GM19463 (cell line): Measurements from ENCODE around the gene POM121L2.
"Not testable (repeated sequence)": the region's sequence is repeated elsewhere in the genome, so short reads cannot be mapped to it uniquely, and the experiment has no call there.

Source experiments
- ATAC-seq: cut with Tn5 transposase; IDR thresholded peaks from one replicate; pipeline ENCODE4 v1.9.1; 2021; ENCODE audit warnings: mild to moderate bottlenecking, moderate library complexity; ENCODE audit not compliant: unreplicated experiment

Gene POM121L2

DNA sequence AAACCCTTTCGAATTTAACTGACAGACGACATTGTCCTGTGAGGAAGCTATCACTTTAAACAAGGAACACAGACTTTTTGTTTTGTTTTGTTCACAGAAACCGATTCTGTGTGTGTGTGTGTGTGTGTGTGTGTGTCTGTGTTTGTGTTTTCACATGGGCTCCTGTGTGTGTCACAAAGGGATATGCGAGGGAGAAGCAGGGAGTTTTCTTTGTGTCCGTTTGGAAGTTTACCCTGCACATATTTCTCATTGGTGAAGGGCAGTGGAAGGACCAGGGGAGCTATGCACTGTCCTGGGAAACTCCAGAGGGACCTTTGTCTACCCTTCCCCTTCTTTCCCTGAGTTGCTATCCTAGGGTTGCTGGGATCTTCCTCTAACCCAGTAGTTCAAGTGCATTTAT, 17.7 kb downstream of the POM121L2 start:
- no peak for ATAC-seq

DNA sequence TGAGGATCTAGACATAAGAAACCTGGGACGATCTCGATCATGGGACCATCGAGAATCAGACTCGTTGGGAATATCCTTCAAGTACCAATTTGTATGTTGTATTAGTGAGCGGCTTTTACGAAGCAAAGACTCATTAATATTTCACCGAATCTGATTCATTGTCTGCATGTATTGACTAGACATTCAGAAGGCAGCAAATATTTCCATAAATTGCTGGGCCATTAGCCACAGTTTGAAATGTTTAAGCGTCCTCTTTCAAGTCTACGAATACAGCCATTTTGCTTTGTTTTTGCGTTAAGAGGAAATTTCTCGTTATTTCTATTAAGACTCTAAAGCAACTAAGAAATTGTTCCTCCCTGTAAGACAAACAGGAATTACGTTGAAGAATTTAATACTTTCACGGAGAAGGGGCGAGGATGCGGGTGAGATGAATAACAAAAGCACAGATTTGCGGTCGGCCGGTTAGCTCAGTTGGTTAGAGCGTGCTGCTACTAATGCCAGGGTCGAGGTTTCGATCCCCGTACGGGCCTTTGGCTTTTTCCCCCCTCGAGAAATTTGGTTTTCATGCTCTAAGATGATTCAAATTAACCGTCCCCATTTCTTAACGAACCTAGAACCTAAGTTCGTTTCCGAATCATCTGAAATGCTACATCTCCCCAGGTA, 18.5 kb downstream of the POM121L2 start:
- ATAC-seq = no peak

DNA sequence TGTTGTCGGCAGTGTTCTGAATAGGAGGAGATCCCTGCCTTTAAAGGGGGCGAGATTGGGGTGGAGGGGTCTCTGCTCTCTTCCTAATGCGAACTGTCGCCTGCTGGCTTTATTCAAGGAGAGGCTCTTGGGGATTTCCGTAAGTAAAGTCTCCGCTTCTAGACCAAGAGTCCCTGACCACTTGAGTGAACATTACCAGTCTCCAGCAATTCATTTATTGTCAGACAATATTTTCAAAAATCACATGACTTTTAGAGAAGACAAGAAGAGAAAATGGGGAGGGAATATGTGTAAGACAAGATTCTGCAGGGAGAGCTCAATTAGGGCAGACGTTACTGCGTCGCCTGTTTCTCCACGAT, 21.2 kb downstream of the POM121L2 start:
- no peak for ATAC-seq

- no peak for ATAC-seq
Observed at GRCh38 chr6:27290065-27290849, 21.8 kb downstream of the POM121L2 start.

- no peak for ATAC-seq
Observed at GRCh38 chr6:27288136-27289044, 23.7 kb downstream of the POM121L2 start.

- ATAC-seq = no peak
Observed at GRCh38 chr6:27287751-27288135, 24.3 kb downstream of the POM121L2 start.

- ATAC-seq = no peak
Observed at GRCh38 chr6:27286141-27286540, 25.9 kb downstream of the POM121L2 start.

DNA sequence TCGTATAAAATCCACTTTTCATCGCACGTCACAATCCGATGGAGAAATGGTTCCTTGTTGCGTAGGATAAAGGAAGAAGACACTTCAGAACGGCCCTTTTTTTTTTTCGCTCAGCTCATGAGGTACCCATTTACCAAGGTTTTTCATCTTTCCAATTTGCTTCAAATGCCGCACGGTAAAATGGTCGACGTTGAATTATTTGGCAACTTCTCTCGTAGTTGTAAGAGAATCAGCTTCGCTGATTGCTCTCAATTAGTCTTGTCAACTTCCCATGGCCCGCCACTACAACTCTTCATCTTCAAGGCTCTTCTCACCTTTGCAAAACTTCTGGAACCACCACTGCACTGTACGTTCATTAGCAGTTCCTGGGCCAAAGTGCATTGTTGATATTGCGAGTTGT, 28.8 kb downstream of the POM121L2 start:
- no peak for ATAC-seq

DNA sequence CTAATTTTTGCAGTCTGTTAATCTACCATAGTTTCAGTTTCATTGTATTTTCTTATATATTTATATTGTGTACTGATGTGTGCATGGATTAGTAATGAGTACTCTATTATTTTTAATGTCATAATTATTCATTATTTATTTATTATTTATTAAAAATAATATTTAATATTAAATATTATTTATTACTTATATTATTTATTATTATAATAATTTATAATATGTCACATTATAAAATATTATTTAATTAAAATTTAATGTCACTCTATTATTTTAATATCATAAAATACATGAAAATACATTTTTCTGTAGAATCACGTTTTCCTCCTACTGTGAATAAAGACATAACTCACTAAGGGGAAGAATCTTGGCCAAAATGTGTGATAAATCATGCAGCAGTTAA, 30.5 kb downstream of the POM121L2 start:
- ATAC-seq = no peak

DNA sequence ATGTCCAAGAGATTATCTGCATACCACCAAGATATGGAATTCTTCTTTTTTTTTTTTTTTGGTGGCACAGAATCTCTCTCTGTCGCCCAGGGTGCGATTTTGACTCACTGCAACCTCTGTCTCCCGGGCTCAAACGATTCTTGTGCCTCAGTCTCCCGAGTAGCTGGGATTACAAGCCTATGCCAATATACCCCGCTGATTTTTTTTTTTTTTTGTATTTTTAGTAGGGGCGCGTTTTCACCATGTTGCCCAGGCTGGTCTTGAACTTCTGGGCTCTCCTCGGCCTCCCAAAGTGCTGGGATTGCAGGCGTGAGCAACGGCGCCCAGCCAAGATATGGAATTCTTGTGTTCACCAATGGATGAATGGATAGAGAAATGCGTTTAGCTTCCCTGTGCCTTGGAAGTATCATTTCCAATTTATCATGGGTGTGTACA, 31.0 kb downstream of the POM121L2 start:
- no peak for ATAC-seq

DNA sequence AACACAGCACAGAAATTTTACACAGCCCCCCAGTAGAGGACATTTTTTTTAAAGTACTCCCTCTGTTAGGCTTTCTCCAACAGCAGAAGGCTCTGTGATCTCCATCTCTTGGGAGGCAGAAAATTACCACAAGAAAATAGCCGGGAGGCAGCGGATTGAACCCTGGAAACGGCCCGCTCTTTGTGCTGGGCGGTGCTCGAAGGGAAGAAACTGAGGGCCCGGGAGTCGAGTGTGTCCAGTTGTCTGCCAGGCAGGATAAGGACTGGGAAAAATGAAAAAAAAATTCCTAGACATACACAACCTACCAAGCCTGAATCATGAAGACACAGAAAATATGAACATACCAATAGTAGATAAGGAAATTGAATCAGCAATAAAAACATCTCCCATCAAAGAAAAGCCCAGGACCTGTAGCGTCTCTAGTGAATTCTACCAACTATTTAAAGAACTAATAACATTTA, 31.5 kb downstream of the POM121L2 start:
- ATAC-seq = no peak

GRCh38 chr6:27280064-27280539, 32.0 kb downstream of the POM121L2 start:
- ATAC-seq = no peak

- no peak for ATAC-seq
Observed at GRCh38 chr6:27279513-27280063, 32.5 kb downstream of the POM121L2 start.

DNA sequence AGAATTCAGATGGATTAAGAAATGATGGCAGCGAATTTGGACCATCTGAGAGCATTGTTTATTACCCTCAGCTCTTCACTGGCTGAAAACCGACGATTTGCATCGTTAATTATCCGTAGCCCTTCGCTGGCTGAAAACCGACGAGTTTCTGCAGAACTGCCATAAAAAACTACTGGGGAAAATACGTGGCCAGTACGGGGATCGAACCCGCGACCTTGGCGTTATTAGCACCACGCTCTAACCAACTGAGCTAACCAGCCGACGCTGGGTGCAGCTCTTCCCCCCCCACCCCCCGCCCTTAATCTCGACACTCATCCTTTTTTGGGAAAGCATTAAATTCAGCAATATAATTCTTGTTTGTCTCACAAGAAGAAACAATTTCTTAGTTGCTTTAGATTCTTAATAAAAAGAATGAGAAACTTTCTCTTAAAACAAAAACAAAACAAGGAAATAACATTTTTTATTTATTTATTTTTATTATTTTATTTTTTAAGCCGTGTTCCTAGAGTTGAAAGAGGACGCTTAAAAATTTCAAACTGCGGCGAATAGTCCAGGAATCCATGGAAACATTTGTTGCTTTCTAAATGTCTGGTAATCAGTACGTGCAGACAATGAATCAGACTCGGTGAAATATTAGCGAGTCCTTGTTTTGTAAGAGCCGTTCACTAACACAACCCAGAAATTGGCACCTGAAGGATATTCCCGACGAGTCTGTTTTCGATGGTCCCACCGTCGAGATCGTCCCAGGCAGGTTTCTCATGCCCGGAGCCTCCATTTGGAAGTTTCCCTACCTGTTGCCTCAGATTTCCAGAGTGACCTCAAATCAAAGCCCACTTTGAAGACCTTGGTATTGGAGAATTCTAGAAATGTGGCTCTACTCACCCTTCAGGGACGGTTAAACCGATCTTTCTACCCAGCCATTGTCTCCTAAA, 36.8 kb downstream of the POM121L2 start:
- ATAC-seq = no peak

GRCh38 chr6:27273783-27274182, 38.3 kb downstream of the POM121L2 start:
- ATAC-seq = no peak

- no peak for ATAC-seq
Observed at GRCh38 chr6:27268803-27269202, 43.3 kb downstream of the POM121L2 start.

DNA sequence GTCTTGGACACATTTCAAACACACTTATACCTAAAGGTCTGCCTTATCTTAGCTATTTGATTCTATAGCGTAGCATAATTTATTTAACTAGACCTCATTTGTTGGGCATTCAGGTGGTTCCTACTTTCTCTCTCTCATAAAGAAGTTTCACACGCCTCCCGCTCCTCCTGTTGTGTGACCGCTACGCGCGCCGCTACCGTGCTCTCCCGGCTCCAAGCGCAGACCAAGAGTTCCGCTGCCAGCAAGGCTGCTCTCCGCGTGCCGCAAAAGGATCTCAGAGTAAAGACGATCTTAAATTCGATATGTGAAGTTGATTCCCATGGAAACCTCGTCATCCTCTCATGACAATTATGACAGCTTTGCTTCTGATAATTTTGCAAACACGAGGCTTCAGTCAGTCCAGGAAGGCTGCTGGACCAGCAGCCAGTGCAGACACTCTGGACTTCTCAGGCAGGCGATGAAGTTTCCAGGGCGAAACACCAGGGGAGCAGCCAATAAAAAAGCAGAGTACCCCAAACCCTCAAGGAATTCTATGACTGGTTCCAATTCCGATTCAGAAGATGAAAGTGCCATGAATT, 44.1 kb downstream of the POM121L2 start:
- ATAC-seq = no peak

DNA sequence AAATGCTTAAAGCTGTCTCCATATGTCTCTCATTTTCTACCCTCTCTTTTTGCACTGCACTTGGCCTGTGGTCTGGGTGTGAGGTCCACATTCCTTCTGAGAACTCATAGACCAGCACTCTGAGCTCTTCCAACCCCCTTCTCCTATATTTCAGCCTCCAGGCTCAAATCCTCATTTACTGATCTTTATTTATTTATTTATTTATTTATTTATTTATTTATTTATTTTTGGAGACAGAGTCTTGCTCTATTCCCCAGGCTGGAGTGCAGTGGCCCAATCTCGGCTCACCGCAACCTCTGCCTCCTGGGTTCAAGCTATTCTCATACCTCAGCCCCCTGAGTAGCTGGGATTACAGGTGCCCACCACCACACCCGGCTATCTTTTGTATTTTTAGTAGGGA, 45.1 kb downstream of the POM121L2 start:
- ATAC-seq = not testable (repeated sequence)

- no peak for ATAC-seq
Observed at GRCh38 chr6:27263886-27264285, 48.2 kb downstream of the POM121L2 start.
